T-helper 1 cell treated with Interleukin-12 subunit alpha and Interleukin-12 subunit beta and Interleukin-4 antibody, amounts not matched to agents 30 μg/mL and 1 μg/mL, for 36 hours (primary cell): ENCODE data around the gene UNCX.
"Not testable (repeated sequence)": the region's sequence is repeated elsewhere in the genome, so short reads cannot be mapped to it uniquely, and the experiment has no call there.

Source experiments
- H3K27ac Mint-ChIP-seq: one replicate; pipeline ENCODE4 v1.8.0; 2021; ENCODE audit warnings: mild to moderate bottlenecking, mixed read lengths
- H3K27me3 Mint-ChIP-seq: one replicate; pipeline ENCODE4 v1.8.0; 2021; ENCODE audit warnings: low read depth, mixed read lengths
- H3K36me3 Mint-ChIP-seq: one replicate; pipeline ENCODE4 v1.8.0; 2021; ENCODE audit warnings: low read depth, mixed read lengths
- H3K4me1 Mint-ChIP-seq: one replicate; pipeline ENCODE4 v1.8.0; 2021; ENCODE audit warnings: low read depth, mixed read lengths
- H3K4me3 Mint-ChIP-seq: one replicate; pipeline ENCODE4 v1.8.0; 2021; ENCODE audit warnings: mild to moderate bottlenecking, moderate library complexity, mixed read lengths
- H3K9me3 Mint-ChIP-seq: one replicate; pipeline ENCODE4 v1.8.0; 2021; ENCODE audit warnings: mixed read lengths

Gene UNCX

DNA sequence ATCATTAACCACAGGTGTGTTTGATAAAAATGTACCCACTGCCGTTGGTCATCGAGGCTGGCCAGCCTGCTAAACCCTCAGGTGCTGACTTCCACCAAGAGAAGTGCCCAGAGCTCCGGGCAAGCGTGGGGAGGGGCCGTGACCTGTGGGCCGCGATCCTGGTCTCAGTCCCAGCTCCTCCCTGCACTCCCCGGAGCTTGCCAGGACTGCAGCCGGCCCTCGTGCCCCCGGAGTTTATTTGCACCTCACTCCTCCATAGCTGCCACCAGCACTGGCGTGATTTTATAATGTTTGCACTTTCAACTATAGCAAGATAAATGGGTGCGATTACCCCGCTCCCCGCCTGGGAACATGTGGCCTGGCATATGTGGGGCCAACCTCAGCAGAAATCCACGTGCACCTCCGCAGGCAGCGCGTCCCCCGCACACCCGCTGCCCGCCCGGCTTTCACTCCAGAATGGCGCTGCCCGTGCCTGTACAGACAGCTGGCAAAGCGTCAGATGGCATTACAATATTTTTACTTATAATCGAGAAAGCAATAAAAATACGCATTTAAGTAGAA, 30.8 kb downstream of the UNCX start:
- no peaks in the 10 kb centered on the region for H3K9me3 Mint-ChIP-seq
- no peak overlapping the region for H3K4me3 Mint-ChIP-seq
- H3K4me1 Mint-ChIP-seq, result no peaks in the 10 kb centered on the region
- H3K27ac Mint-ChIP-seq, result no peak overlapping the region
- peaks cover 4% of the 10 kb centered on the region for H3K27me3 Mint-ChIP-seq
- no peaks in the 10 kb centered on the region for H3K36me3 Mint-ChIP-seq

DNA sequence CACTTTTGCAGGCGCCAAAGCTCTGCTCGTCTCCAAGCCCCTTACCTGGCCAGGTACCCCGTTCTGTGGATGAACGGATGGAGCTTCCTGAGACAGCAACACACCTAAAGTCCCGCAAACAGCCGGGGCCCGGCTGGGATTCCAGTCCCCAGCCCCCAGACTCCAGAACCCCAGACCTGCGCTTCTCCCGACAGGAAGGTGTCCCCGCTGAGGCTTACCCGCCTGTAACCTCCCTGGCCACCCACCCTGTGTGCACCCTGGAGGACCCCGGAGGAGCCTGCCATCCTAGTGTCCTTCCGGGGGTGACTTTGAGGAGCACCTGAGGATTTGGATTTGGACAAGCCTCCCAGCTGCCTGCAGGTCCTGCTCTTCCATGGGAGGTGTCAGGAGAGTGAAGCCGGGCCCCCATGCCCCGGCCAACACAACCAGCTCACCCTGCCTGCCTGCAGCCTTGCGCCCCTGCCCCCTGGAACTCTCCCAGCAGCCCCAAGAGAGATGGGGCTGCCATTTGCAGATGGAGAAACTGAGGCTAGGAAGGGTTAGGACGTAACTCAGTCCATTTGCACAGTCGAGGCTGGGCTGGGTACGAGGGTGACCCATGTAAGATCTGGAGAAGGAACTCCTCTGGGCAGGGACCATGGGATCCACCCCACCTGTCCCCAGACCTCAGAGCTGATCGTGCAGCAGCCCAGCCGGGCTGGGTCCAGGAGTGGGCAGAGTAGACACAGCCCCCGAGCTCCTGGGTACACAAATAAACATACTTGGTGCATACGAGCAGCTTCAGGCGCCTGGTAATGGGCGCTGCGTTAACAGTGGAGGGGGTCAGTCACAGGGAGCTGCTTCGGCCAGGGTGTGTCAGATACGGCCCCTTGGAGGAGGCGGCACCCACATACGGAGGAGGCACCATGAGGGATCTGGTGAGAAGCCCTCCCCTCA, 31.9 kb downstream of the UNCX start:
- Mint-ChIP-seq H3K4me3 (no peak overlapping the region), H3K4me1 (no peaks in the 10 kb centered on the region), H3K36me3 (no peaks in the 10 kb centered on the region), H3K9me3 (no peaks in the 10 kb centered on the region), H3K27me3 (peaks cover 4% of the 10 kb centered on the region), H3K27ac (no peak overlapping the region)

GRCh38 chr7:1267016-1267900, 34.6 kb downstream of the UNCX start:
- no peaks in the 10 kb centered on the region for H3K4me1 Mint-ChIP-seq
- H3K9me3 Mint-ChIP-seq, result no peaks in the 10 kb centered on the region
- H3K36me3 Mint-ChIP-seq, result no peaks in the 10 kb centered on the region
- no peak overlapping the region for H3K4me3 Mint-ChIP-seq
- H3K27me3 Mint-ChIP-seq, result peaks cover 4% of the 10 kb centered on the region
- H3K27ac Mint-ChIP-seq, result no peak overlapping the region

- H3K27ac Mint-ChIP-seq, result no peak overlapping the region
- no peaks in the 10 kb centered on the region for H3K9me3 Mint-ChIP-seq
- no peaks in the 10 kb centered on the region for H3K36me3 Mint-ChIP-seq
- H3K4me1 Mint-ChIP-seq, result no peaks in the 10 kb centered on the region
- peaks cover 4% of the 10 kb centered on the region for H3K27me3 Mint-ChIP-seq
- H3K4me3 Mint-ChIP-seq, result no peak overlapping the region
Measured at GRCh38 chr7:1268076-1268815, 35.6 kb downstream of the UNCX start.

- Mint-ChIP-seq H3K27ac (no peak overlapping the region), H3K27me3 (peaks cover 4% of the 10 kb centered on the region), H3K36me3 (no peaks in the 10 kb centered on the region), H3K4me3 (no peak overlapping the region), H3K4me1 (no peaks in the 10 kb centered on the region), H3K9me3 (no peaks in the 10 kb centered on the region)
Measured at GRCh38 chr7:1268866-1269265, 36.2 kb downstream of the UNCX start.

DNA sequence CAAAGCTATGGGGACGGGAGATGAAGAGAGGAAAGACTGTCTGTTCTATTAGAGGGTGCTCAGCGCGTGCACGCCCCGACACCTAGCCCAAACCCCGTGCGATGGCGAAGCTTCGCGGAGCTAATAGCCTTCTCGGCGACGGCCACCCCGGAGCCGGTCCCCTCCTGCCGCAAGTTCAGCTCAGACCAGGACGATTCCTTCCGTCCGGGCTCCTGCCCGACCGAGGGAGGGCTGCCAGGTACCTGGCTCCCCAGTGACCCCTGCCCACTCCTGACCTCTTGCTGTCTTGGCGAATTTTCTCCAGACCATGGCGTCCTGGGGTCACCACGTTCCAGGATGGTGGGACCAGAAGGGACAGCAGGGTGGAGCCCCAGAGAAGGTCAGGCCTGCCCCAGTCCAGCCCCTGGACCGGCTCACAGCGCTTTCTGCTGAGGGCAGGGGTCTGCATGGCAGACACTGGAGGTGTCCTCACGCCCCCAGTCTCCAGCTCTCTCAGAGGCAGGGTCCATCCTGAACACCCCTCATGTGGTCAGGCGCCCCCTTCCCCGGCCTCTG, 36.7 kb downstream of the UNCX start:
- Mint-ChIP-seq H3K4me1 (no peaks in the 10 kb centered on the region), H3K27ac (no peak overlapping the region), H3K36me3 (no peaks in the 10 kb centered on the region), H3K27me3 (peaks cover 4% of the 10 kb centered on the region), H3K9me3 (no peaks in the 10 kb centered on the region), H3K4me3 (no peak overlapping the region)

DNA sequence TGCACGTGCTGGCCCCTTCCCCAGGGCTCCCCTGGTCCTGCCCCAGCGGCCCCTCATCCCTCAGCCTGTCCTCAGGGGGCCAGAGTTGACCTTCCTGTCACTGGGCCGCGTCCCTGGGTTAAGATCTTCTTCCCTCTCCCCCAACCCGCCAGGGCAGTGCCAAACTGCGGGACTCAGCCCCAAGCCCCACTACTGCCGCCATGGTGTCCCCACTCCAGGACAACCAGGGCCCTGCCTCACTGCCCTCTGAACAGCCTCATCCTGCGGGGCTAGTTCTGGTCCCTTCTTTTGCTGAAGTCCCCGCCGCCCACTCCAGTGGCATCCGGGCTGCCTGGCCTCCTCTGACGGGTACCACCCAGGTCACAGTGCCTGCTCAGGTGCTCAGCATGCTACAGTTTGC, 37.5 kb downstream of the UNCX start:
- Mint-ChIP-seq H3K27ac (no peak overlapping the region), H3K27me3 (peaks cover 4% of the 10 kb centered on the region), H3K4me3 (no peak overlapping the region), H3K36me3 (no peaks in the 10 kb centered on the region), H3K9me3 (no peaks in the 10 kb centered on the region), H3K4me1 (no peaks in the 10 kb centered on the region)

GRCh38 chr7:1271046-1271445, 38.4 kb downstream of the UNCX start:
- Mint-ChIP-seq H3K9me3 (no peaks in the 10 kb centered on the region), H3K27me3 (peaks cover 4% of the 10 kb centered on the region), H3K36me3 (no peaks in the 10 kb centered on the region), H3K4me1 (no peaks in the 10 kb centered on the region), H3K27ac (no peak overlapping the region), H3K4me3 (no peak overlapping the region)

DNA sequence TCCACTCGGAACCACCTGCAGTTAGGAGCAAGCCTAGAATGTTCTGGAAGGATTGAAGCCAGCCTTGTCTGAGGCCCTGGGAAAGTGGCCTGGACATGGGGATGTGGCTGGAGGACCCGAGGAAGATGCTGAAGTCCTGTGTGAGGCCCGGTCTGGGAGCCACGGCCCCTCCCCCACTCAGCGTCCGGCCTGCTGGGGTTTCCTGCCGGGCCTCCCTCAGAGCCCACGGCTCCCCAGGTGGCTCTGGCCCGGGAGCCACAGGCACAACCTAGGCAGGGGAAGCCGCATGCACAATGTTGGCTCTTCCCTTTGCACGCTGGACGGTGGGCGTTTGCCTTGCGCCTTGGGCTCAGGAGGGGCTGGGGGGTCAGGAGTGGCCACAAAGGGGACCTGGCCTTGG, 39.0 kb downstream of the UNCX start:
- H3K27ac Mint-ChIP-seq, result no peak overlapping the region
- no peaks in the 10 kb centered on the region for H3K9me3 Mint-ChIP-seq
- H3K4me3 Mint-ChIP-seq, result no peak overlapping the region
- H3K27me3 Mint-ChIP-seq, result no peaks in the 10 kb centered on the region
- no peaks in the 10 kb centered on the region for H3K36me3 Mint-ChIP-seq
- no peaks in the 10 kb centered on the region for H3K4me1 Mint-ChIP-seq

DNA sequence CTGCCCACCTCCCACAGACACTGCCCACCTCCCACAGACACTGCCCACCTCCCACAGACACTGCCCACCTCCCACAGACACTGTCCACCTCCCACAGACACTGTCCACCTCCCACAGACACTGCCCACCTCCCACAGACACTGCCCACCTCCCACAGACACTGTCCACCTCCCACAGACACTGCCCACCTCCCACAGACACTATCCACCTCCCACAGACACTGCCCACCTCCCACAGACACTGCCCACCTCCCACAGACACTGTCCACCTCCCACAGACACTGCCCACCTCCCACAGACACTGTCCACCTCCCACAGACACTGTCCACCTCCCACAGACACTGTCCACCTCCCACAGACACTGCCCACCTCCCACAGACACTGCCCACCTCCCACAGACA, 39.5 kb downstream of the UNCX start:
- H3K27ac Mint-ChIP-seq, H3K4me3 Mint-ChIP-seq, H3K4me1 Mint-ChIP-seq, H3K9me3 Mint-ChIP-seq, H3K27me3 Mint-ChIP-seq, H3K36me3 Mint-ChIP-seq: not testable (repeated sequence)

DNA sequence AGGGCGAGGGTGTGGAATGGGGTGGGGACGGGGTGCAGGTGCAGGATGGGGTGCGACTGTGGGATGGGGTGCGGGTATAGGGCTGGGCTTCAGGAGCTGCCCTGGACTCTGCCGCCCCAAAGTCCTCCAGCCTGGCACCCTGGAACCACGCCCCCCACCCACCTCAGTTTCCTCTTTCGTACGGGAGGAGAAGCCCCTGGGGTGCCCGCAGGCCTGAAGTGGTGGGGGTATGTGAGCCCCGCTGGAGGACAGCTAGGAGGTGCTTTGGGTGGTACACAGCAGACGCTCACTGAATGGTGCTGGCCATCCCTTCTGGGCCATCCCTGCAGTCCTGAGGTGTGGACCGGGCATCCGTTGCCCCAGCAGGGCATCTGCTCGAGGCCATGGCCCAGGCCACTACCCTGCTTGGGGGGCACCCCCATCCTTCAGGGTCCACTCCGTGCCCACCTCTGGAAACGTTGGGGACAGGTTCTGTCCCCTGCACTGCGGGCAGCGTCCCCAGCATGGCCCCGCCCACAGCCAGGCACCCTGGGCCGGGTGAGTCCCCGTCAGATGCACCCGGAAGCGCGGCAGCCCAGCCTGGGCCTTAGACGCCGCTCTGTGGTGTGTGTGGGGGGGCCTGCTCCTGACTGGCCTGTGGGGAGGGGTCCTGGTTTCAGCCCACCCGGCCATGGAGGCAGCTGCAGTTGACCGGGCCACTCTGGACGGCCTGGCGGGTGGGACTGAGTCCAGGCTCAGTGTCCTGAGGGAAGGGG, 41.6 kb downstream of the UNCX start:
- Mint-ChIP-seq H3K27me3 (no peaks in the 10 kb centered on the region), H3K4me3 (no peak overlapping the region), H3K36me3 (no peaks in the 10 kb centered on the region), H3K9me3 (peaks cover 11% of the 10 kb centered on the region), H3K27ac (no peak overlapping the region), H3K4me1 (no peaks in the 10 kb centered on the region)

DNA sequence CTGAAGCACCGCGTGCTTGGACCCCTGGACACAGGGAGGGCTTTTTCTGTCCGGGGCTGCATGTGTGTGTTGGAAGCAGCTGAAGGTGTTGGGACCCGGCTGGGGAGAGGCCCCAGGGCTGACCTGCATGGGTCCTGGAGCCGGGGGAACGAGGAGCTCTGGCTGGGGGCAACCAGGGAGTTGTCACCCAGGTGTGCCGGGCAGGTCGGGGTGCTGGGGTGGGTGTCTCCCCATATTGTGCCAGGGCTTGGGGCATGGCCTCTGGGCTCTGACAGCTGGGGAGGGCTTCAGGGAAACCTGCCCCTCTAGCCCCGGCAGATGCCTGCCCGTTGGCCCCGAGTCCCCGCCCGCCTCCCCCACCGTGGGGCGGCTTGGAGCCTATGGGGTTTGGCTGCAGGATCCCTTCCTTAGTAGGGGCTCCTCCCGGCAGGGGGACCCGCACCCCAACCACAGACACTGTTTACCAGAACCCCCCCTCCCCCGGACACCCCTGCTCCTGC, 42.3 kb downstream of the UNCX start:
- no peaks in the 10 kb centered on the region for H3K4me1 Mint-ChIP-seq
- peaks cover 12% of the 10 kb centered on the region for H3K9me3 Mint-ChIP-seq
- H3K4me3 Mint-ChIP-seq, result no peak overlapping the region
- no peaks in the 10 kb centered on the region for H3K36me3 Mint-ChIP-seq
- H3K27me3 Mint-ChIP-seq, result no peaks in the 10 kb centered on the region
- H3K27ac Mint-ChIP-seq, result no peak overlapping the region
